Measurements from ENCODE around the gene HUNK.

The HUNK gene

DNA sequence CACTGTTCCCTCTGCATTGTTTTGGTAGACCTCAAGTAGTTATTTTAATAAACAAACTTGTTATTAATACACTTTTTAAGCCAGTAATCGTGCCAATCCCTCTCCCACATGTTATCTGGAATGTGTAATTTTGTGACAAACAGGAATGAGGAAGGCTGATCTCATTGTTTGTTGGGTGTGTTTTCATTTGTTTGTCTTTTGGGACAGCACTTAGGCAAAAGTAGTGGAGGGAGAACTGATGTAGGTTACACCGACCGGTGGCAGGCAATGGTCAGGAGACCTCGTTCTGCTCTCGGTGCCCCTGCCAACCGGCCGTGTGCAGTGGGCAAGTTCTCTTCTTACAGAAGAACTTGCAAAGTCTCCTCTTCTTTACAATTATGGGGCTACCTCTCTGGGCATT is 99.8 kb downstream of the HUNK start:
- no peaks in the 10 kb centered on the region for H3K27me3 ChIP-seq (ENCODE audit: insufficient read depth, low read length)
- H3K4me3 ChIP-seq (ENCODE audit: low read depth, low read length): no peak overlapping the region
- H4K12ac ChIP-seq (ENCODE audit: low read depth, low read length): no peak overlapping the region
- H3K9ac ChIP-seq (ENCODE audit: low read length): no peak overlapping the region
- no peaks in the 10 kb centered on the region for H3K79me1 ChIP-seq (ENCODE audit: low read length)
- peaks cover 2% of the 10 kb centered on the region for H3K9me3 ChIP-seq (ENCODE audit: insufficient read depth, low read depth, low read length)
- H3K18ac ChIP-seq (ENCODE audit: low read length): no peak overlapping the region
- H3K23ac ChIP-seq (ENCODE audit: low read length): no peak overlapping the region
- no peaks in the 10 kb centered on the region for H3K4me1 ChIP-seq (ENCODE audit: control insufficient read depth in 1 of 2, insufficient read depth in 2 of 2, low read length in 2 of 2)
- H3K4me2 ChIP-seq (ENCODE audit: low read length): no peak overlapping the region
- no peak overlapping the region for H2BK120ac ChIP-seq (ENCODE audit: insufficient read depth, low read length, poor library complexity)
- no CpG with 5 or more reads among the region's 7 CpGs for WGBS (ENCODE audit: extremely low coverage, insufficient coverage, insufficient read length)
- H3K4ac ChIP-seq (ENCODE audit: low read depth, low read length): no peak overlapping the region
- H3K14ac ChIP-seq (ENCODE audit: low read length): no peak overlapping the region
- H4K91ac ChIP-seq (ENCODE audit: low read depth, low read length): no peak overlapping the region
- no peak overlapping the region for H2AFZ ChIP-seq (ENCODE audit: insufficient read depth, low read length, poor library complexity)
- H4K8ac ChIP-seq (ENCODE audit: low read depth, low read length): no peak overlapping the region
- H2AK5ac ChIP-seq (ENCODE audit: low read length): no peak overlapping the region
- no peak overlapping the region for H2BK5ac ChIP-seq (ENCODE audit: low read depth, low read length, poor library complexity)
- no peak for DNase-seq
- no peak overlapping the region for H2BK12ac ChIP-seq (ENCODE audit: low read length)
- no peaks in the 10 kb centered on the region for H3K79me2 ChIP-seq (ENCODE audit: control insufficient read depth, insufficient read depth, low read length, poor library complexity)
- no peak overlapping the region for H3K27ac ChIP-seq (ENCODE audit: low read depth, low read length)
- H3K36me3 ChIP-seq (ENCODE audit: control insufficient read depth in 1 of 2, insufficient read depth in 2 of 2, low read length in 2 of 2): peaks cover 3 to 13% of the 10 kb centered on the region in 2 experiments

DNA sequence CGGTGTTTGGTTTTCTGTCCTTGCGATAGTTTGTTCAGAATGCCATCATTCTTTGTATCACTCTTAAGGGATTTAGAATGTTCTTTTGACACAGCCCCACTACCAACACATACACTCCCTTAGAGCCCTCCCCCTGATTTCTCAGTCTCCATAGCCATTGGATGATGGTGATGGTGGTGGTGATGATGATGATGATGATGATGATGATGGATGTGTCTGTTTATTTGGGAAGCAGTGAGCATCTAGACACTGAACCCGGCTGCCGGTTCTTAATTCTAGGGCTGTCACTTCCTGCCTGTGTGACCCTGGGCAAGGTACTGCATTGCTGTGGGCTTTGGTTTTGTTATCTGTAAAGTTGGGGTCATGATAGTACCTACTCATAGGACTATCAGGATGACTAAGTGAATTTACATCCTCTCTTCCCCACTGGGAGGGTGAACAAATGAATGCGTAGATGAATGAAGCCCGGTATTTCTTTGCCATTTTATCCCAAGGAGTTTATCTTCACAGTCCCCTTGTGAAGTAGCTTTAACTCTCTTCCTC is 100.7 kb downstream of the HUNK start:
- H3K4me2 ChIP-seq (ENCODE audit: low read length): no peak overlapping the region
- H3K79me1 ChIP-seq (ENCODE audit: low read length): no peaks in the 10 kb centered on the region
- no CpG with 5 or more reads among the region's 6 CpGs for WGBS (ENCODE audit: extremely low coverage, insufficient coverage, insufficient read length)
- no peak overlapping the region for H4K12ac ChIP-seq (ENCODE audit: low read depth, low read length)
- no peak overlapping the region for H3K4me3 ChIP-seq (ENCODE audit: low read depth, low read length)
- no peak for DNase-seq
- no peak overlapping the region for H3K14ac ChIP-seq (ENCODE audit: low read length)
- no peak overlapping the region for H3K18ac ChIP-seq (ENCODE audit: low read length)
- H2BK5ac ChIP-seq (ENCODE audit: low read depth, low read length, poor library complexity): no peak overlapping the region
- H3K27ac ChIP-seq (ENCODE audit: low read depth, low read length): no peak overlapping the region
- no peak overlapping the region for H3K4ac ChIP-seq (ENCODE audit: low read depth, low read length)
- H4K91ac ChIP-seq (ENCODE audit: low read depth, low read length): no peak overlapping the region
- peaks cover 2% of the 10 kb centered on the region for H3K9me3 ChIP-seq (ENCODE audit: insufficient read depth, low read depth, low read length)
- H3K36me3 ChIP-seq (ENCODE audit: control insufficient read depth in 1 of 2, insufficient read depth in 2 of 2, low read length in 2 of 2): peaks cover under 1 to 11% of the 10 kb centered on the region in 2 experiments
- no peak overlapping the region for H4K8ac ChIP-seq (ENCODE audit: low read depth, low read length)
- H3K4me1 ChIP-seq (ENCODE audit: control insufficient read depth in 1 of 2, insufficient read depth in 2 of 2, low read length in 2 of 2): no peaks in the 10 kb centered on the region
- no peaks in the 10 kb centered on the region for H3K27me3 ChIP-seq (ENCODE audit: insufficient read depth, low read length)
- no peak overlapping the region for H2AFZ ChIP-seq (ENCODE audit: insufficient read depth, low read length, poor library complexity)
- H3K9ac ChIP-seq (ENCODE audit: low read length): no peak overlapping the region
- no peak overlapping the region for H2BK120ac ChIP-seq (ENCODE audit: insufficient read depth, low read length, poor library complexity)
- no peaks in the 10 kb centered on the region for H3K79me2 ChIP-seq (ENCODE audit: control insufficient read depth, insufficient read depth, low read length, poor library complexity)
- no peak overlapping the region for H3K23ac ChIP-seq (ENCODE audit: low read length)
- H2BK12ac ChIP-seq (ENCODE audit: low read length): no peak overlapping the region
- H2AK5ac ChIP-seq (ENCODE audit: low read length): no peak overlapping the region

DNA sequence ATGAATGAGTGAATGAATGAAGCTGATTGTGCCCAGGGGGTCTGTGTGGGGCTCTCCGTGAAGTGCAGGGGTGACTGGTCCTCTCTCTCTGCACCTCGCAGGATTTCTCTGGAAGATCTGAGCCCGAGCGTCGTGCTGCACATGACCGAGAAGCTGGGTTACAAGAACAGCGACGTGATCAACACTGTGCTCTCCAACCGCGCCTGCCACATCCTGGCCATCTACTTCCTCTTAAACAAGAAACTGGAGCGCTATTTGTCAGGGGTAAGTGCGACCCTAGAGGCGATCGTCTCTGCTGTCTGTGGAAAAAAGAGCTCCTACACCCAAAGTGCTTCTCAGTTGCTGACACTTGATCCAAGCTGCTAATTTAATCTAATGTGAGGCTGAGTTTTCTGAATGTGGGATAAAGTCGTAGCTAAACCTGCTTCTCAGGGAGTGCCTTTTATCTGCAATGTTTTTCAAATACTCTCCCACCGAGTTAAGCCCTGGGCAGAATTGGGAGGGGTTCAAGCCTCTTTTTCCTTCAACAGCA is 101.7 kb downstream of the HUNK start:
- H2AK5ac ChIP-seq (ENCODE audit: low read length): no peak overlapping the region
- no peak overlapping the region for H3K18ac ChIP-seq (ENCODE audit: low read length)
- H2BK120ac ChIP-seq (ENCODE audit: insufficient read depth, low read length, poor library complexity): no peak overlapping the region
- no peak overlapping the region for H3K23ac ChIP-seq (ENCODE audit: low read length)
- no peak overlapping the region for H3K9ac ChIP-seq (ENCODE audit: low read length)
- H3K4me1 ChIP-seq (ENCODE audit: control insufficient read depth in 1 of 2, insufficient read depth in 2 of 2, low read length in 2 of 2): no peaks in the 10 kb centered on the region
- H4K91ac ChIP-seq (ENCODE audit: low read depth, low read length): no peak overlapping the region
- no peak overlapping the region for H3K14ac ChIP-seq (ENCODE audit: low read length)
- no peak overlapping the region for H4K12ac ChIP-seq (ENCODE audit: low read depth, low read length)
- H2BK12ac ChIP-seq (ENCODE audit: low read length): no peak overlapping the region
- H2BK5ac ChIP-seq (ENCODE audit: low read depth, low read length, poor library complexity): no peak overlapping the region
- WGBS (ENCODE audit: extremely low coverage, insufficient coverage, insufficient read length): no CpG with 5 or more reads among the region's 16 CpGs
- H2AFZ ChIP-seq (ENCODE audit: insufficient read depth, low read length, poor library complexity): no peak overlapping the region
- H3K79me1 ChIP-seq (ENCODE audit: low read length): no peaks in the 10 kb centered on the region
- no peak overlapping the region for H3K4me2 ChIP-seq (ENCODE audit: low read length)
- DNase-seq: no peak
- H3K36me3 ChIP-seq (ENCODE audit: control insufficient read depth in 1 of 2, insufficient read depth in 2 of 2, low read length in 2 of 2): peaks cover 0 to 11% of the 10 kb centered on the region in 2 experiments
- H3K27me3 ChIP-seq (ENCODE audit: insufficient read depth, low read length): no peaks in the 10 kb centered on the region
- H3K4ac ChIP-seq (ENCODE audit: low read depth, low read length): no peak overlapping the region
- no peak overlapping the region for H3K27ac ChIP-seq (ENCODE audit: low read depth, low read length)
- no peak overlapping the region for H3K4me3 ChIP-seq (ENCODE audit: low read depth, low read length)
- H3K79me2 ChIP-seq (ENCODE audit: control insufficient read depth, insufficient read depth, low read length, poor library complexity): no peaks in the 10 kb centered on the region
- H4K8ac ChIP-seq (ENCODE audit: low read depth, low read length): no peak overlapping the region
- H3K9me3 ChIP-seq (ENCODE audit: insufficient read depth, low read depth, low read length): peaks cover 2% of the 10 kb centered on the region

DNA sequence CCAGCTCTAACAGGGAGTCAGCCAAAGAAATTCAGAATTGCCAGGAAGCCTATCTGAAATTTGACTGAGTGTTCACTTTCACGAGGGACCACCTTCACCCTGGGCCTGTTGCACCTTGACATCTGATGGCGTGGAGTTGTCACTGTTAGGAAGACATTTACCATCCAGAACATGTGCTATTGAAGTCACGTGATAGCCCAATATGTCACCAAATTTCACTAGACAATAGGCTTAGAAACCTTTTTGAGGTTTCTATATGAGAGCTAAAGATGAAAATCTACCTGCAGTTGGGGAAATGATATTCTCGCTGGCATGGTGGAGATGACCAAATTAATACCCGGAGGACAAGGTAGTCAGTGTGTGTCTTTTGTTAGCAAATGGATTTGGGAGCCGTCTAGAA is 102.7 kb downstream of the HUNK start:
- Histone ChIP-seq H4K8ac (ENCODE audit: low read depth, low read length) (no peak overlapping the region), H3K36me3 (ENCODE audit: control insufficient read depth in 1 of 2, insufficient read depth in 2 of 2, low read length in 2 of 2) (peaks cover 0 to 8% of the 10 kb centered on the region in 2 experiments), H3K79me2 (ENCODE audit: control insufficient read depth, insufficient read depth, low read length, poor library complexity) (no peaks in the 10 kb centered on the region), H3K23ac (ENCODE audit: low read length) (no peak overlapping the region), H3K4me3 (ENCODE audit: low read depth, low read length) (no peak overlapping the region), H2BK120ac (ENCODE audit: insufficient read depth, low read length, poor library complexity) (no peak overlapping the region), H4K12ac (ENCODE audit: low read depth, low read length) (no peak overlapping the region), H3K4ac (ENCODE audit: low read depth, low read length) (no peak overlapping the region), H2AK5ac (ENCODE audit: low read length) (no peak overlapping the region), H3K27ac (ENCODE audit: low read depth, low read length) (no peak overlapping the region), H2BK5ac (ENCODE audit: low read depth, low read length, poor library complexity) (no peak overlapping the region), H3K9me3 (ENCODE audit: insufficient read depth, low read depth, low read length) (peaks cover 2% of the 10 kb centered on the region), H4K91ac (ENCODE audit: low read depth, low read length) (no peak overlapping the region), H3K18ac (ENCODE audit: low read length) (no peak overlapping the region), H2BK12ac (ENCODE audit: low read length) (no peak overlapping the region), H3K79me1 (ENCODE audit: low read length) (no peaks in the 10 kb centered on the region), H3K4me1 (ENCODE audit: control insufficient read depth in 1 of 2, insufficient read depth in 2 of 2, low read length in 2 of 2) (no peaks in the 10 kb centered on the region), H3K14ac (ENCODE audit: low read length) (no peak overlapping the region), H3K4me2 (ENCODE audit: low read length) (no peak overlapping the region), H2AFZ (ENCODE audit: insufficient read depth, low read length, poor library complexity) (no peak overlapping the region), H3K9ac (ENCODE audit: low read length) (no peak overlapping the region), H3K27me3 (ENCODE audit: insufficient read depth, low read length) (no peaks in the 10 kb centered on the region)
- DNase-seq: no peak
- no CpG with 5 or more reads among the region's 6 CpGs for WGBS (ENCODE audit: extremely low coverage, insufficient coverage, insufficient read length)

Data from trophoblast cell (in vitro differentiated cells and primary cell).